HepG2 (cell line): ENCODE measurements around the gene NDUFAF5. TPM values are rescaled to one million over a fixed set of nuclear protein-coding genes. Genes with fewer than 3 reads are reported as not detected.

Experiments used
- ARID3A ChIP-seq: IDR thresholded peaks from 2 replicates; pipeline ENCODE4 v1.6.1; 2012; ENCODE audit warnings: low read depth, low read length, improper control_type of control experiment
- CCAR2 ChIP-seq: fragments of 200-400 bp; formaldehyde crosslinking; optimal IDR thresholded peaks from 2 replicates; pipeline ENCODE3; 2018; ENCODE audit warnings: low read depth, mild to moderate bottlenecking, low read length, moderate library complexity
- KDM2A ChIP-seq: sonication (generic); formaldehyde crosslinking; IDR thresholded peaks from 2 replicates; pipeline ENCODE4 v1.4.0; 2020; ENCODE audit warnings: low read depth, missing genetic modification reagents, borderline replicate concordance
- NFATC3 ChIP-seq: sonication (generic); formaldehyde crosslinking; IDR thresholded peaks from 2 replicates; pipeline ENCODE4 v1.5.1; 2020; ENCODE audit warnings: mild to moderate bottlenecking, missing genetic modification reagents
- NKX3-1 ChIP-seq: sonication (generic); formaldehyde crosslinking; IDR thresholded peaks from 2 replicates; pipeline ENCODE4 v1.5.0; 2020; ENCODE audit warnings: missing genetic modification reagents
- ONECUT2 ChIP-seq: sonication (generic); formaldehyde crosslinking; IDR thresholded peaks from 2 replicates; pipeline ENCODE4 v1.4.0; 2020; ENCODE audit warnings: missing genetic modification reagents
- POLR2G ChIP-seq: fragments of 200-400 bp; formaldehyde crosslinking; IDR thresholded peaks from 2 replicates; pipeline ENCODE4 v1.6.1; 2018; ENCODE audit warnings: mild to moderate bottlenecking, low read depth, low read length, moderate library complexity
- SMC3 ChIP-seq: IDR thresholded peaks from 2 replicates; pipeline ENCODE4 v1.6.1; 2011; ENCODE audit warnings: low read length, improper control_type of control experiment
- TERF1 ChIP-seq: sonication (generic); formaldehyde crosslinking; IDR thresholded peaks from 2 replicates; pipeline ENCODE4 v1.8.0; 2022; ENCODE audit warnings: mild to moderate bottlenecking, missing genetic modification reagents, moderate library complexity
- ZMYM4 ChIP-seq: sonication (generic); formaldehyde crosslinking; IDR thresholded peaks from 2 replicates; pipeline ENCODE4 v1.8.1; 2023; ENCODE audit warnings: mild to moderate bottlenecking, missing genetic modification reagents
- ZNF367 ChIP-seq: sonication (generic); formaldehyde crosslinking; IDR thresholded peaks from 2 replicates; pipeline ENCODE4 v1.4.0; 2020; ENCODE audit warnings: missing genetic modification reagents, borderline replicate concordance
- ZNF503 ChIP-seq: sonication (generic); formaldehyde crosslinking; IDR thresholded peaks from 2 replicates; pipeline ENCODE4 v1.4.0; 2020; ENCODE audit warnings: missing genetic modification reagents
- ZNF563 ChIP-seq: sonication (generic); formaldehyde crosslinking; IDR thresholded peaks from 2 replicates; pipeline ENCODE4 v1.8.0; 2022; ENCODE audit warnings: mild to moderate bottlenecking, moderate library complexity, missing genetic modification reagents
- ZNF720 ChIP-seq: sonication (generic); formaldehyde crosslinking; IDR thresholded peaks from 2 replicates; pipeline ENCODE4 v1.4.0; 2020; ENCODE audit warnings: missing genetic modification reagents
- ZNF768 ChIP-seq: sonication (generic); formaldehyde crosslinking; IDR thresholded peaks from 2 replicates; pipeline ENCODE4 v1.4.0; 2020; ENCODE audit warnings: missing genetic modification reagents
- ZNF781 ChIP-seq: sonication (generic); formaldehyde crosslinking; IDR thresholded peaks from 2 replicates; pipeline ENCODE4 v1.5.1; 2020; ENCODE audit warnings: borderline replicate concordance, mild to moderate bottlenecking, missing genetic modification reagents; ENCODE audit errors: not compliant biosample characterization
- polyA plus RNA-seq, 8 experiments: library from polyadenylated mRNA; depleted of rRNA in 3 of 8; stranded (reverse) in 7 of 8; unstranded in 1 of 8; fragments of >200 nt; fragmentation: Illumina TruSeq in 4 of 8; extraction: Trizol in 4 of 8; gene quantifications; 2 replicates each; pipeline versions ENCODE4 v1.2.1 to v1.2.3, GENCODE V29; 2011 to 2016; ENCODE audit warnings: low read depth in 4 of 8, missing spikeins in 1 of 8, mixed read lengths in 1 of 8; ENCODE audit not compliant: insufficient read depth in 1 of 8
- total RNA-seq, 5 experiments: library from RNA; depleted of rRNA; stranded (reverse); fragments of >200 nt; fragmentation: Illumina TruSeq; extraction: Trizol; gene quantifications; 2 replicates each; pipeline ENCODE4 v1.2.3, GENCODE V29; 2016; ENCODE audit warnings: low read depth in 1 of 5

Gene NDUFAF5
- total and polyA plus RNA-seq, 2 of the 13 experiments (the other 11 are each of a cell fraction or from before 2014, with no cell fraction given), result 23.1 to 66.7 TPM

GRCh38 chr20:13819885-13820645, 35.2 kb downstream of the NDUFAF5 start (continued):
- TF ChIP-seq ZMYM4 (CRISPR knock-in tag), result peak; percentile 52
- peak; percentile 52; the same call in 1 of the 2 replicates for TF ChIP-seq POLR2G
- no peak for TF ChIP-seq ZNF768
- TF ChIP-seq ZNF781 (CRISPR knock-in tag), result no peak
- TF ChIP-seq ONECUT2 (CRISPR knock-in tag), result peak; percentile 47; the same call in 1 of the 2 replicates
- TF ChIP-seq ZNF503 (CRISPR knock-in tag), result 0 out of 2 replicates have a peak, but pooled peaks have one; percentile 26
- no peak for TF ChIP-seq CCAR2
- TF ChIP-seq SMC3, result peak; percentile 46
- TF ChIP-seq TERF1 (CRISPR knock-in tag), result no peak
- TF ChIP-seq NFATC3 (CRISPR knock-in tag), result no peak
- TF ChIP-seq ZNF367, result no peak
- peak; percentile 61; the same call in 1 of the 2 replicates for TF ChIP-seq ARID3A
- TF ChIP-seq KDM2A (CRISPR knock-in tag), result 0 out of 2 replicates have a peak, but pooled peaks have one; percentile 17
- TF ChIP-seq ZNF720 (CRISPR knock-in tag), result no peak
- no peak for TF ChIP-seq ZNF563
- 0 out of 2 replicates have a peak, but pooled peaks have one; percentile 18 for TF ChIP-seq NKX3-1 (CRISPR knock-in tag)
